GM12878 (cell line): ENCODE measurements around the gene RTP5. TPM values are rescaled to one million over a fixed set of nuclear protein-coding genes. Genes with fewer than 3 reads are reported as not detected.

Experiments used
- ATAC-seq: fragments of 200-7000 bp; cut with Tn5 transposase; 3 replicates; pipeline ENCODE4 v1.9.1; 2020; ENCODE audit warnings: mild to moderate bottlenecking, moderate library complexity
- BruUV-seq: library from RNA; stranded (reverse); fragments of 400-500 nt; replicated peaks from 2 replicates; lab custom pipeline; 2021; lab: Mats Ljungman, UMichigan
- CTCF ChIA-PET: fragments of 300-600 bp; sonication (Branson Sonifier 250); formaldehyde crosslinking; extraction: SDS; loops from one replicate; lab custom pipeline; 2021; ENCODE audit warnings: inconsistent platforms; lab: Yijun Ruan, JAX
- POLR2A ChIA-PET: fragments of 350-600 bp; formaldehyde crosslinking; extraction: SDS; loops from one replicate; lab custom pipeline; 2021; ENCODE audit warnings: inconsistent platforms; lab: Charles Lee
- RAD21 ChIA-PET: fragments of 300-600 bp; sonication (Branson Sonifier 250); formaldehyde crosslinking; loops from one replicate; lab custom pipeline; 2023; ENCODE audit warnings: antibody characterized with exemption; ENCODE audit not compliant: unreplicated experiment; lab: Charles Lee
- SMC1A ChIA-PET: fragments of 300-600 bp; sonication (Branson Sonifier 250); formaldehyde crosslinking; loops from one replicate; lab custom pipeline; 2023; ENCODE audit not compliant: unreplicated experiment, uncharacterized antibody; lab: Charles Lee
- DNase-seq: peaks from one replicate; pipeline ENCODE4 v3.0.0-alpha.2; 2011; ENCODE audit warnings: low read depth, low spot score
- FAIRE-seq: peaks from 3 replicates; lab custom pipeline; 2011; peaks lifted over from hg19 to GRCh38; lab: Jason Lieb, UNC
- H2AFZ ChIP-seq: 2 replicates; pipeline ENCODE4 v1.6.0; 2011; ENCODE audit warnings: low read depth, low read length, control low read depth; ENCODE audit not compliant: control insufficient read depth
- H3K27ac ChIP-seq: 2 replicates; pipeline ENCODE4 v1.5.1; 2011; ENCODE audit warnings: control low read depth; ENCODE audit not compliant: control insufficient read depth, insufficient read depth
- H3K27me3 ChIP-seq, 2 experiments: replicated peaks in 1 of 2; 2 replicates each; pipeline versions ENCODE4 v1.6.0 to v1.6.1; 2011; ENCODE audit warnings: low read length in 1 of 2; ENCODE audit not compliant: control insufficient read depth in 2 of 2, insufficient read depth in 2 of 2
- H3K36me3 ChIP-seq, 2 experiments: 2 replicates each; pipeline ENCODE4 v1.5.1; 2011; ENCODE audit warnings: low read length in 1 of 2; ENCODE audit not compliant: control insufficient read depth in 2 of 2, insufficient read depth in 2 of 2
- H3K4me1 ChIP-seq: 2 replicates; pipeline ENCODE4 v1.6.1; 2011; ENCODE audit warnings: mild to moderate bottlenecking, low read length, moderate library complexity, mixed read lengths; ENCODE audit not compliant: control insufficient read depth, insufficient read depth
- H3K4me2 ChIP-seq: 2 replicates; pipeline ENCODE4 v1.6.0; 2011; ENCODE audit warnings: control low read depth; ENCODE audit not compliant: control insufficient read depth, insufficient read depth
- H3K4me3 ChIP-seq: fragments of 200-600 bp; sonication (generic); 2 replicates; pipeline ENCODE4 v1.5.1; 2016
- H3K79me2 ChIP-seq: 2 replicates; pipeline ENCODE4 v1.6.0; 2011; ENCODE audit warnings: low read length; ENCODE audit not compliant: control insufficient read depth, insufficient read depth
- H3K9ac ChIP-seq: 2 replicates; pipeline ENCODE4 v1.8.0; 2011; ENCODE audit warnings: low read length, control low read depth, mixed read lengths; ENCODE audit not compliant: control insufficient read depth, insufficient read depth
- H3K9me3 ChIP-seq: replicated peaks from 3 replicates; pipeline ENCODE4 v1.5.1; 2011; ENCODE audit warnings: mild to moderate bottlenecking, low read length; ENCODE audit not compliant: control insufficient read depth, insufficient read depth
- H4K20me1 ChIP-seq: 2 replicates; pipeline ENCODE4 v1.6.0; 2011; ENCODE audit not compliant: control insufficient read depth, insufficient read depth
- SUZ12 ChIP-seq: fragments of 200-600 bp; sonication (generic); IDR thresholded peaks from one replicate; pipeline ENCODE4 v1.6.1; 2018; ENCODE audit warnings: antibody characterized with exemption, mild to moderate bottlenecking; ENCODE audit not compliant: unreplicated experiment
- WGBS: methylation state at CpG from one replicate; pipeline ENCODE4 v1.1.6; 2016; ENCODE audit warnings: low lambda C conversion rate; ENCODE audit not compliant: insufficient replicate concordance, insufficient coverage; ENCODE audit errors: missing lambda C conversion rate; 5-methylcytosine and 5-hydroxymethylcytosine counted together
- in situ Hi-C: fragments of 300-500 bp; cut with MboI; formaldehyde crosslinking; loops from 9 replicates; pipeline ENCODE4 v1.14.3; 2018; ENCODE audit warnings: mixed read lengths
- intact Hi-C: fragments of 100-400 bp; cut with micrococcal nuclease; formaldehyde crosslinking; loops from one replicate; pipeline ENCODE4 v1.14.2; 2022; ENCODE audit not compliant: unreplicated experiment
- polyA plus RNA-seq, 11 experiments: library from polyadenylated mRNA; depleted of rRNA in 4 of 11; unstranded in 6 of 11; stranded (reverse) in 5 of 11; fragments of >200 nt; fragmentation: Nextera tagmentation in 4 of 11; fragmentation: Illumina TruSeq in 1 of 11; extraction: Ambion mirVana in 4 of 11; extraction: Trizol in 1 of 11; gene quantifications; 1 replicate in 1 of 11; 2 replicates in 10 of 11; pipeline versions ENCODE4 v1.2.1 to v1.2.3, GENCODE V29; 2011 to 2016; ENCODE audit warnings: inconsistent platforms in 2 of 11, missing spikeins in 2 of 11, low read depth in 1 of 11
- total RNA-seq, 4 experiments: library from RNA; depleted of rRNA in 3 of 4; stranded (reverse); fragments of >200 nt in 3 of 4; fragmentation: Illumina TruSeq in 1 of 4; extraction: Trizol in 1 of 4; gene quantifications; 2 replicates each; pipeline versions ENCODE4 v1.2.1 to v1.2.3, GENCODE V29; 2013 to 2021
- TF ChIP-seq, protein P1 (sequence below): fragments of 450-650 bp; IDR thresholded peaks from 2 replicates; pipeline ENCODE4 v1.6.1; 2016; ENCODE audit warnings: mild to moderate bottlenecking, moderate library complexity, borderline replicate concordance

The RTP5 gene
- total and polyA plus RNA-seq, 10 of the 15 experiments (the other 5 are each of a cell fraction or from before 2014, with no cell fraction given) = 0.05 TPM; not detected in 9

DNA sequence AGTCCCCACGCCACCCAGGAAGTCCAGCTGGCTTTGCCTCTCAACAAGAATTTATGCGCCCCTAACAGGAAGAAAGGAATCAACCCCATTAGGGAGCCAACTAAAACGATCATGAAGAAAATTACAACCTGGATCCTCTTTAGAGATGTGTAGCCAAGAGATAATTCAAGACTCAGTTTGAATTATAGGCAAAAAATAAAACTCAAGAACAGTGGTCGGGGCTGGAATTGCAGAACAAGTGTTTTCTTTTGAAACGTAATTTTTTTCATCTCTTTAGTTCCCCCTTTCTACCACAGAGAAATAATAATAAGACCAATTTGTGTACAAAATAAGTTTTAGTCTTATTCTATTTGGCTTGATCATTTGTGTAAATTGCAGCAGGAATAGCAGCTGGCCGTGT, 33.2 kb upstream of the RTP5 start:
- Histone ChIP-seq H3K4me3 (no peak overlapping the region), H3K9ac (no peak overlapping the region), H3K27me3 (0 out of 4 replicates have a peak, but pooled peaks cover 0 to 1% of the 10 kb centered on the region in 2 experiments), H3K79me2 (no peaks in the 10 kb centered on the region), H3K4me2 (no peak overlapping the region), H3K36me3 (no peaks in the 10 kb centered on the region), H4K20me1 (no peaks in the 10 kb centered on the region), H3K4me1 (no peaks in the 10 kb centered on the region), H2AFZ (no peak overlapping the region), H3K27ac (no peak overlapping the region), H3K9me3 (no peaks in the 10 kb centered on the region; the same call in 2 of the 3 replicates)
- BruUV-seq = no TSS peak
- SMC1A ChIA-PET = interaction anchor here (1.4 kb wide), 1 partner anchor 18 kb away, joined by 3 read pairs; no protein-coding TSS in a partner anchor
- CTCF ChIA-PET = no interaction called here
- WGBS = 38% methylated on average over 6 of the region's 6 CpGs
- POLR2A ChIA-PET = interaction anchor here (0.6 to 0.9 kb wide), 2 partner anchors 33 to 129 kb away, joined by 3 to 6 read pairs; no protein-coding TSS in a partner anchor
- in situ Hi-C loops (no loop called here), intact Hi-C loops (no loop called here)
- no peak for TF ChIP-seq SUZ12
- TF ChIP-seq, protein P1, sequence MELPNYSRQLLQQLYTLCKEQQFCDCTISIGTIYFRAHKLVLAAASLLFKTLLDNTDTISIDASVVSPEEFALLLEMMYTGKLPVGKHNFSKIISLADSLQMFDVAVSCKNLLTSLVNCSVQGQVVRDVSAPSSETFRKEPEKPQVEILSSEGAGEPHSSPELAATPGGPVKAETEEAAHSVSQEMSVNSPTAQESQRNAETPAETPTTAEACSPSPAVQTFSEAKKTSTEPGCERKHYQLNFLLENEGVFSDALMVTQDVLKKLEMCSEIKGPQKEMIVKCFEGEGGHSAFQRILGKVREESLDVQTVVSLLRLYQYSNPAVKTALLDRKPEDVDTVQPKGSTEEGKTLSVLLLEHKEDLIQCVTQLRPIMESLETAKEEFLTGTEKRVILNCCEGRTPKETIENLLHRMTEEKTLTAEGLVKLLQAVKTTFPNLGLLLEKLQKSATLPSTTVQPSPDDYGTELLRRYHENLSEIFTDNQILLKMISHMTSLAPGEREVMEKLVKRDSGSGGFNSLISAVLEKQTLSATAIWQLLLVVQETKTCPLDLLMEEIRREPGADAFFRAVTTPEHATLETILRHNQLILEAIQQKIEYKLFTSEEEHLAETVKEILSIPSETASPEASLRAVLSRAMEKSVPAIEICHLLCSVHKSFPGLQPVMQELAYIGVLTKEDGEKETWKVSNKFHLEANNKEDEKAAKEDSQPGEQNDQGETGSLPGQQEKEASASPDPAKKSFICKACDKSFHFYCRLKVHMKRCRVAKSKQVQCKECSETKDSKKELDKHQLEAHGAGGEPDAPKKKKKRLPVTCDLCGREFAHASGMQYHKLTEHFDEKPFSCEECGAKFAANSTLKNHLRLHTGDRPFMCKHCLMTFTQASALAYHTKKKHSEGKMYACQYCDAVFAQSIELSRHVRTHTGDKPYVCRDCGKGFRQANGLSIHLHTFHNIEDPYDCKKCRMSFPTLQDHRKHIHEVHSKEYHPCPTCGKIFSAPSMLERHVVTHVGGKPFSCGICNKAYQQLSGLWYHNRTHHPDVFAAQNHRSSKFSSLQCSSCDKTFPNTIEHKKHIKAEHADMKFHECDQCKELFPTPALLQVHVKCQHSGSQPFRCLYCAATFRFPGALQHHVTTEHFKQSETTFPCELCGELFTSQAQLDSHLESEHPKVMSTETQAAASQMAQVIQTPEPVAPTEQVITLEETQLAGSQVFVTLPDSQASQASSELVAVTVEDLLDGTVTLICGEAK = no peak
- no peak for DNase-seq
- RAD21 ChIA-PET = no interaction called here
- FAIRE-seq = no peak
- ATAC-seq = no peak
